SH-SY5Y (cell line): ENCODE data around the gene DLG2.

Source experiments
- GATA2 ChIP-seq: IDR thresholded peaks from 2 replicates; pipeline ENCODE4 v1.6.1; 2011; ENCODE audit warnings: mild to moderate bottlenecking, low read depth, low read length
- GATA3 ChIP-seq: IDR thresholded peaks from 2 replicates; pipeline ENCODE4 v1.6.1; 2011; ENCODE audit warnings: low read depth, mild to moderate bottlenecking, low read length, moderate library complexity

The DLG2 gene

GRCh38 chr11:84236436-84236835, 1390.7 kb downstream of the DLG2 start:
- TF ChIP-seq GATA3 (no peak), GATA2 (no peak)

- no peak for TF ChIP-seq GATA3
- no peak for TF ChIP-seq GATA2
Observed at GRCh38 chr11:84234462-84235202, 1392.5 kb downstream of the DLG2 start.

- TF ChIP-seq GATA2 (no peak), GATA3 (no peak)
Observed at GRCh38 chr11:84234011-84234410, 1393.1 kb downstream of the DLG2 start.

- no peak for TF ChIP-seq GATA2
- no peak for TF ChIP-seq GATA3
Observed at GRCh38 chr11:84232511-84232910, 1394.6 kb downstream of the DLG2 start.

- no peak for TF ChIP-seq GATA3
- TF ChIP-seq GATA2: no peak
Observed at GRCh38 chr11:84230402-84230801, 1396.7 kb downstream of the DLG2 start.

GRCh38 chr11:84227970-84228665, 1399.0 kb downstream of the DLG2 start:
- no peak for TF ChIP-seq GATA3
- TF ChIP-seq GATA2: no peak

- TF ChIP-seq GATA2 (no peak), GATA3 (no peak)
Observed at GRCh38 chr11:84224042-84224441, 1403.1 kb downstream of the DLG2 start.

GRCh38 chr11:84218318-84218717, 1408.8 kb downstream of the DLG2 start:
- TF ChIP-seq GATA2 (no peak), GATA3 (no peak)

- TF ChIP-seq GATA2: no peak
- no peak for TF ChIP-seq GATA3
Observed at GRCh38 chr11:84215672-84216071, 1411.5 kb downstream of the DLG2 start.

GRCh38 chr11:84214557-84214956, 1412.6 kb downstream of the DLG2 start:
- no peak for TF ChIP-seq GATA2
- TF ChIP-seq GATA3: no peak

GRCh38 chr11:84212468-84213390, 1414.4 kb downstream of the DLG2 start:
- TF ChIP-seq GATA3 (no peak), GATA2 (no peak)

GRCh38 chr11:84211896-84212295, 1415.2 kb downstream of the DLG2 start:
- TF ChIP-seq GATA3 (no peak), GATA2 (no peak)

- TF ChIP-seq GATA3: no peak
- no peak for TF ChIP-seq GATA2
Observed at GRCh38 chr11:84194696-84195095, 1432.4 kb downstream of the DLG2 start.

- no peak for TF ChIP-seq GATA2
- TF ChIP-seq GATA3: no peak
Observed at GRCh38 chr11:84193706-84194105, 1433.4 kb downstream of the DLG2 start.
